ENCODE measurements around the gene EFCAB6. TPM values are rescaled to one million over a fixed set of nuclear protein-coding genes. Genes with fewer than 3 reads are reported as not detected.

EFCAB6 gene
- total RNA-seq, 1 experiment from 2014 or later, result 0.52 TPM

GRCh38 chr22:43821606-43822425 is 9.7 kb upstream of the EFCAB6 start (continued):
- no peak for TF ChIP-seq REST (IDR thresholded peaks at IDR 0.05; ENCODE audit: low read depth)

GRCh38 chr22:43820651-43821305 is 8.7 kb upstream of the EFCAB6 start:
- CTCF ChIA-PET, result no interaction called here
- no peak for ATAC-seq
- TF ChIP-seq POLR2AphosphoS5 (IDR thresholded peaks at IDR 0.05; ENCODE audit: low read depth, low read length), result no peak
- TF ChIP-seq ATF3 (IDR thresholded peaks at IDR 0.05), result no peak
- TF ChIP-seq EZH2 (IDR thresholded peaks at IDR 0.05), result no peak
- TF ChIP-seq SIN3A (IDR thresholded peaks at IDR 0.05; ENCODE audit: low read depth), result no peak
- TF ChIP-seq ZFX (IDR thresholded peaks at IDR 0.05), result no peak
- TF ChIP-seq FOSL1 (IDR thresholded peaks at IDR 0.05; ENCODE audit: low read depth), result no peak
- TF ChIP-seq YY1 (IDR thresholded peaks at IDR 0.05; ENCODE audit: extremely low read depth, insufficient replicate concordance, low read depth, low read length), result no peak
- TF ChIP-seq CTCF (IDR thresholded peaks at IDR 0.05 in 2 of 3, conservative IDR thresholded peaks at IDR 0.05 in 1 of 3; ENCODE audit: borderline replicate concordance in 1 of 3, insufficient read depth in 1 of 3, low read depth in 2 of 3, low read length in 2 of 3), result no peak
- no peak for TF ChIP-seq ZNF274 (IDR thresholded peaks at IDR 0.05; ENCODE audit: low read depth, low read length)
- Histone ChIP-seq H3K27ac (ENCODE audit: low read depth, low read length) (no peak overlapping the region), H3K9ac (ENCODE audit: low read length) (no peak overlapping the region), H4K20me1 (ENCODE audit: insufficient read depth) (no peaks in the 10 kb centered on the region), H3K36me3 (ENCODE audit: control insufficient read depth in 1 of 2, insufficient read depth in 2 of 2, low read length in 2 of 2) (no peaks in the 10 kb centered on the region), H3K4me1 (ENCODE audit: control insufficient read depth in 1 of 2, insufficient read depth in 2 of 2, low read length in 2 of 2) (no peaks in the 10 kb centered on the region), H3K4me2 (ENCODE audit: low read length) (no peak overlapping the region), H3K79me2 (ENCODE audit: insufficient read depth, low read length) (no peaks in the 10 kb centered on the region), H3K27me3 (ENCODE audit: insufficient read depth, low read length) (0 out of 2 replicates have a peak, but pooled peaks cover 4% of the 10 kb centered on the region), H3K4me3 (replicated peaks in 1 of 2; ENCODE audit: low read depth in 1 of 2, low read length in 2 of 2) (no peak overlapping the region), H2AFZ (ENCODE audit: low read depth, low read length, poor library complexity, severe bottlenecking) (no peak overlapping the region), H3K9me2 (ENCODE audit: insufficient read depth) (no peaks in the 10 kb centered on the region), H3K9me3 (ENCODE audit: control insufficient read depth in 1 of 2, insufficient read depth in 1 of 2, low read depth in 1 of 2, low read length in 2 of 2) (no peaks in the 10 kb centered on the region)
- intact Hi-C loops (cut with micrococcal nuclease), result no loop called here
- DNase-seq (ENCODE audit: low read depth, low spot score), result no peak
- POLR2A ChIA-PET, result no interaction called here
- BruUV-seq (replicated peaks), result no TSS peak
- RAD21 ChIA-PET (ENCODE audit: low non-redundant PET in 1 of 2, low total read pairs in 2 of 2, uncharacterized antibody in 2 of 2, unreplicated experiment in 2 of 2), result no interaction called here
